ENCODE results near the gene ASCL2. TPM values are rescaled to one million over a fixed set of nuclear protein-coding genes. Genes with fewer than 3 reads are reported as not detected.

The ASCL2 gene
- total RNA-seq, 2 experiments from 2014 or later, result not detected

GRCh38 chr11:2318707-2319106, 48.3 kb upstream of the ASCL2 start:
- no peaks in the 10 kb centered on the region for H3K36me3 ChIP-seq (ENCODE audit: insufficient read depth, low read length)
- no peaks in the 10 kb centered on the region for H3K9me3 ChIP-seq (ENCODE audit: low read length)
- H4K20me1 ChIP-seq (ENCODE audit: insufficient read depth, low read length), result no peaks in the 10 kb centered on the region
- intact Hi-C loops (cut with micrococcal nuclease; ENCODE audit: unreplicated experiment), result no loop called here
- ChIA-PET POLR2A (no interaction called here), CTCF (ENCODE audit: unreplicated experiment) (no interaction called here)
- no peak overlapping the region for H3K4me2 ChIP-seq (ENCODE audit: low read length)
- TF ChIP-seq EZH2phosphoT487 (IDR thresholded peaks at IDR 0.05; ENCODE audit: borderline replicate concordance, low read depth, low read length), result no peak
- TF ChIP-seq CTCF (conservative IDR thresholded peaks at IDR 0.05; ENCODE audit: low read length), result no peak
- no peaks in the 10 kb centered on the region for H3K79me2 ChIP-seq (ENCODE audit: insufficient read depth, low read depth, low read length)
- H3K9me2 ChIP-seq (ENCODE audit: insufficient read depth, low read length), result no peaks in the 10 kb centered on the region
- H3K4me1 ChIP-seq (ENCODE audit: insufficient read depth, low read length, poor library complexity, severe bottlenecking), result no peaks in the 10 kb centered on the region
- no peak overlapping the region for H2AFZ ChIP-seq (ENCODE audit: low read length)
- no peak overlapping the region for H3K4me3 ChIP-seq (ENCODE audit: low read depth, low read length, poor library complexity, severe bottlenecking)
- DNase-seq (ENCODE audit: low spot score), result no peak
- BruUV-seq (replicated peaks), result no TSS peak
- H3K27ac ChIP-seq (ENCODE audit: low read depth, low read length, poor library complexity, severe bottlenecking), result no peak overlapping the region

- Histone ChIP-seq H3K79me2 (ENCODE audit: insufficient read depth, low read depth, low read length) (no peaks in the 10 kb centered on the region), H2AFZ (ENCODE audit: low read length) (no peak overlapping the region), H3K9me3 (ENCODE audit: low read length) (no peaks in the 10 kb centered on the region), H3K4me3 (ENCODE audit: low read depth, low read length, poor library complexity, severe bottlenecking) (no peak overlapping the region), H3K9me2 (ENCODE audit: insufficient read depth, low read length) (no peaks in the 10 kb centered on the region), H3K36me3 (ENCODE audit: insufficient read depth, low read length) (no peaks in the 10 kb centered on the region), H3K27ac (ENCODE audit: low read depth, low read length, poor library complexity, severe bottlenecking) (no peak overlapping the region), H3K4me2 (ENCODE audit: low read length) (no peak overlapping the region), H3K4me1 (ENCODE audit: insufficient read depth, low read length, poor library complexity, severe bottlenecking) (no peaks in the 10 kb centered on the region), H4K20me1 (ENCODE audit: insufficient read depth, low read length) (no peaks in the 10 kb centered on the region)
- ChIA-PET CTCF (ENCODE audit: unreplicated experiment) (no interaction called here), POLR2A (no interaction called here)
- BruUV-seq (replicated peaks), result no TSS peak
- intact Hi-C loops (cut with micrococcal nuclease; ENCODE audit: unreplicated experiment), result no loop called here
- TF ChIP-seq EZH2phosphoT487 (IDR thresholded peaks at IDR 0.05; ENCODE audit: borderline replicate concordance, low read depth, low read length), result no peak
- TF ChIP-seq CTCF (conservative IDR thresholded peaks at IDR 0.05; ENCODE audit: low read length), result no peak
- DNase-seq (ENCODE audit: low spot score), result no peak
These were observed 47.7 kb upstream of the ASCL2 start for GRCh38 chr11:2318123-2318522.

- POLR2A ChIA-PET, result no interaction called here
- Histone ChIP-seq H3K4me2 (ENCODE audit: low read length) (no peak overlapping the region), H3K4me1 (ENCODE audit: insufficient read depth, low read length, poor library complexity, severe bottlenecking) (no peaks in the 10 kb centered on the region), H3K27ac (ENCODE audit: low read depth, low read length, poor library complexity, severe bottlenecking) (no peak overlapping the region), H2AFZ (ENCODE audit: low read length) (no peak overlapping the region), H3K9me2 (ENCODE audit: insufficient read depth, low read length) (no peaks in the 10 kb centered on the region), H3K36me3 (ENCODE audit: insufficient read depth, low read length) (no peaks in the 10 kb centered on the region), H3K79me2 (ENCODE audit: insufficient read depth, low read depth, low read length) (no peaks in the 10 kb centered on the region), H3K4me3 (ENCODE audit: low read depth, low read length, poor library complexity, severe bottlenecking) (no peak overlapping the region), H4K20me1 (ENCODE audit: insufficient read depth, low read length) (no peaks in the 10 kb centered on the region), H3K9me3 (ENCODE audit: low read length) (no peaks in the 10 kb centered on the region)
- no peak for DNase-seq (ENCODE audit: low spot score)
- intact Hi-C loops (cut with micrococcal nuclease; ENCODE audit: unreplicated experiment), result no loop called here
- CTCF ChIA-PET (ENCODE audit: unreplicated experiment), result no interaction called here
- TF ChIP-seq CTCF (conservative IDR thresholded peaks at IDR 0.05; ENCODE audit: low read length), result no peak
- BruUV-seq (replicated peaks), result no TSS peak
These were observed 47.1 kb upstream of the ASCL2 start for GRCh38 chr11:2317354-2318050.
